Hepatocyte (in vitro differentiated cells): ENCODE measurements around the gene NID1. TPM values are rescaled to one million over a fixed set of nuclear protein-coding genes. Genes with fewer than 3 reads are reported as not detected.

Experiments
- DNase-seq: peaks from one replicate; pipeline ENCODE4 v3.0.0-alpha.2; 2016; ENCODE audit warnings: low spot score
- H2AFZ ChIP-seq: fragments of 200-600 bp; sonication (generic); 2 replicates; pipeline ENCODE4 v1.6.0; 2016; ENCODE audit warnings: antibody characterized with exemption, mild to moderate bottlenecking
- H3K27ac ChIP-seq: fragments of 200-600 bp; sonication (generic); 2 replicates; pipeline ENCODE4 v1.5.1; 2016; ENCODE audit warnings: mild to moderate bottlenecking
- H3K27me3 ChIP-seq: fragments of 200-600 bp; sonication (generic); 2 replicates; pipeline ENCODE4 v1.6.1; 2016
- H3K36me3 ChIP-seq: fragments of 200-600 bp; sonication (generic); replicated peaks from 2 replicates; pipeline ENCODE4 v1.5.1; 2016; ENCODE audit warnings: low read depth; ENCODE audit not compliant: insufficient read depth
- H3K4me1 ChIP-seq: fragments of 200-600 bp; sonication (generic); 2 replicates; pipeline ENCODE4 v1.5.1; 2016; ENCODE audit warnings: mild to moderate bottlenecking, moderate library complexity; ENCODE audit not compliant: insufficient read depth
- H3K4me2 ChIP-seq: fragments of 200-600 bp; sonication (generic); 2 replicates; pipeline ENCODE4 v1.6.0; 2016
- H3K4me3 ChIP-seq: fragments of 200-600 bp; sonication (generic); 2 replicates; pipeline ENCODE4 v1.5.1; 2016; ENCODE audit warnings: mild to moderate bottlenecking
- H3K79me2 ChIP-seq: fragments of 200-600 bp; sonication (generic); 2 replicates; pipeline ENCODE4 v1.6.0; 2017; ENCODE audit warnings: mild to moderate bottlenecking
- H3K9me2 ChIP-seq: fragments of 200-600 bp; sonication (generic); replicated peaks from 2 replicates; pipeline ENCODE4 v1.6.0; 2017; ENCODE audit warnings: mild to moderate bottlenecking; ENCODE audit not compliant: insufficient read depth
- H3K9me3 ChIP-seq: fragments of 200-600 bp; sonication (generic); 2 replicates; pipeline ENCODE4 v1.5.1; 2016; ENCODE audit warnings: low read depth, mild to moderate bottlenecking
- H4K20me1 ChIP-seq: fragments of 200-600 bp; sonication (generic); 2 replicates; pipeline ENCODE4 v1.6.0; 2016; ENCODE audit warnings: mild to moderate bottlenecking; ENCODE audit not compliant: insufficient read depth, poor library complexity, severe bottlenecking
- CTCF ChIP-seq: fragments of 200-600 bp; sonication (generic); IDR thresholded peaks from 2 replicates; pipeline ENCODE4 v1.5.1; 2016; ENCODE audit warnings: antibody characterized with exemption, mild to moderate bottlenecking; ENCODE audit not compliant: poor library complexity
- EZH2 ChIP-seq: fragments of 200-600 bp; sonication (generic); IDR thresholded peaks from 2 replicates; pipeline ENCODE4 v1.6.1; 2016; ENCODE audit warnings: antibody characterized with exemption, mild to moderate bottlenecking, borderline replicate concordance
- EZH2phosphoT487 ChIP-seq: fragments of 200-600 bp; sonication (generic); IDR thresholded peaks from one replicate; pipeline ENCODE4 v1.6.1; 2018; ENCODE audit warnings: antibody characterized with exemption, mild to moderate bottlenecking, low read depth, moderate library complexity; ENCODE audit not compliant: unreplicated experiment, severe bottlenecking
- WGBS: methylation state at CpG from one replicate; pipeline ENCODE4 v1.1.6; 2016; ENCODE audit warnings: low lambda C conversion rate; ENCODE audit errors: missing lambda C conversion rate; 5-methylcytosine and 5-hydroxymethylcytosine counted together
- polyA plus RNA-seq: library from polyadenylated mRNA; unstranded; fragments of >200 nt; fragmentation: Nextera tagmentation; extraction: Ambion mirVana; gene quantifications from 2 replicates; pipeline ENCODE4 v1.2.1, GENCODE V29; 2016
- total RNA-seq: library from RNA; depleted of rRNA; stranded (reverse); fragments of >200 nt; gene quantifications from 2 replicates; pipeline ENCODE4 v1.2.3, GENCODE V29; 2014

NID1 gene
- total and polyA plus RNA-seq, 2 experiments from 2014 or later: 53.8 to 72.8 TPM

- no peak overlapping the region for H2AFZ ChIP-seq
- no peaks in the 10 kb centered on the region for H3K4me1 ChIP-seq
- 95% methylated on average over 8 of the region's 8 CpGs for WGBS
These were observed 131.7 kb downstream of the NID1 start for GRCh38 chr1:235933017-235933765.

GRCh38 chr1:235932090-235932510, 132.8 kb downstream of the NID1 start:
- no peak overlapping the region for H3K27ac ChIP-seq
- TF ChIP-seq CTCF (no peak), EZH2phosphoT487 (no peak), EZH2 (no peak)
- no peaks in the 10 kb centered on the region for H3K36me3 ChIP-seq
- H3K79me2 ChIP-seq: no peaks in the 10 kb centered on the region
- H3K9me3 ChIP-seq: no peaks in the 10 kb centered on the region
- H3K4me1 ChIP-seq: no peaks in the 10 kb centered on the region
- 82% methylated on average over 8 of the region's 8 CpGs for WGBS
- H2AFZ ChIP-seq: no peak overlapping the region
- no peaks in the 10 kb centered on the region for H3K27me3 ChIP-seq
- H3K4me2 ChIP-seq: no peak overlapping the region
- H4K20me1 ChIP-seq: no peaks in the 10 kb centered on the region
- H3K4me3 ChIP-seq: no peak overlapping the region
- no peaks in the 10 kb centered on the region for H3K9me2 ChIP-seq
- DNase-seq: no peak

More at GRCh38 chr1:235933017-235933765, 131.7 kb downstream of the NID1 start:
- Histone ChIP-seq H3K4me2 (no peak overlapping the region), H3K9me3 (no peaks in the 10 kb centered on the region), H4K20me1 (no peaks in the 10 kb centered on the region), H3K79me2 (no peaks in the 10 kb centered on the region), H3K27me3 (no peaks in the 10 kb centered on the region), H3K4me3 (no peak overlapping the region), H3K36me3 (no peaks in the 10 kb centered on the region), H3K9me2 (no peaks in the 10 kb centered on the region), H3K27ac (no peak overlapping the region)
- no peak for DNase-seq
- TF ChIP-seq EZH2phosphoT487 (no peak), CTCF (no peak), EZH2 (no peak)

- no peak overlapping the region for H3K4me2 ChIP-seq
- no peaks in the 10 kb centered on the region for H3K9me2 ChIP-seq
- no peak overlapping the region for H2AFZ ChIP-seq
- DNase-seq: no peak
- H3K4me3 ChIP-seq: no peak overlapping the region
- H3K79me2 ChIP-seq: no peaks in the 10 kb centered on the region
- no peaks in the 10 kb centered on the region for H3K27me3 ChIP-seq
- no peaks in the 10 kb centered on the region for H3K36me3 ChIP-seq
- no peak overlapping the region for H3K27ac ChIP-seq
- H4K20me1 ChIP-seq: no peaks in the 10 kb centered on the region
- H3K9me3 ChIP-seq: no peaks in the 10 kb centered on the region
- TF ChIP-seq EZH2 (no peak), CTCF (no peak), EZH2phosphoT487 (no peak)
- H3K4me1 ChIP-seq: no peaks in the 10 kb centered on the region
- 67% methylated on average over 8 of the region's 8 CpGs for whole genome bisulfite sequencing
These were observed 133.6 kb downstream of the NID1 start for GRCh38 chr1:235931171-235931738.
